ENCODE results near the gene DGCR6L.
A peak's percentile ranks its signal among the peaks of the same experiment; 100 is the strongest.
"Not testable (repeated sequence)": the region's sequence is repeated elsewhere in the genome, so short reads cannot be mapped to it uniquely, and the experiment has no call there.

Gene DGCR6L

DNA sequence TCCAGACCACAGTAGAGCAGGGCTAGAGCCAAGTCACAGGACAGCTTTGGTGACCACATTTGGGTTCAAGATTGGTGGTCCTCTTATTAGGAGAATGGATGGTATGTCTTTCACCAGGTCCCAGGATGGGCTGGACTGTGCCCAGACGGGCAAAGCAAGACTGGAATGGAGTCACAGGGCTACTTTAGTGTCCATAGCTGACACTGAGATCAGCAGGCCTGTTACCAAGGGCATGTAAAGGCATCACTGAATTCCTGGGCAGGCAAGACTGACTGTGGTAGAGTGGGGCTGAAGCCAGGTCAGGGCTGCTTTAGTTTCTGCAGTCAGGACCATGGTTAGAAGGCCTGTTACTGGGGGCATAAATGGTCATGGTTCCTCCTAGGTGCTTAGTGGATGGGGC, 6.1 kb upstream of the DGCR6L start:
- DNase-seq (ENCODE audit: low read depth) = not testable (repeated sequence)

DNA sequence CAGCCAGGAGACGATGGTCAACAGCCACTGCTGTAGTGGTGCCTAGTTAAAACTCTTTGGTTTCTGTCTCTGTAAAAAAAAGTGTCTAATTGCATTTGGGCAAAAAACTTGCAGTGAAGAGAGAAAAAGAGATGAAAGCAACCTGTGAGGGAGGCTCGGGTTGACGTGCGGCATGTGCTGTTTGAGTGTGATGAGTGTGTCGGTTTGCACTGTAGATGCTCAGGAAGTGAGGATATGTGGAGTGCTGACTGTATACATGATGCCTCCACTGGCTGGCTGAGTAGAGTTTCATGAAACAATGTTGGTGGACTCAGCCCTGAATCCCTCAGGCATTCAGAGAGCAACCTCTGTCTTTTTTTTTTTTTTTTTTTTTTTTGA, 4.3 kb upstream of the DGCR6L start:
- no peak for DNase-seq (ENCODE audit: low read depth)

DNA sequence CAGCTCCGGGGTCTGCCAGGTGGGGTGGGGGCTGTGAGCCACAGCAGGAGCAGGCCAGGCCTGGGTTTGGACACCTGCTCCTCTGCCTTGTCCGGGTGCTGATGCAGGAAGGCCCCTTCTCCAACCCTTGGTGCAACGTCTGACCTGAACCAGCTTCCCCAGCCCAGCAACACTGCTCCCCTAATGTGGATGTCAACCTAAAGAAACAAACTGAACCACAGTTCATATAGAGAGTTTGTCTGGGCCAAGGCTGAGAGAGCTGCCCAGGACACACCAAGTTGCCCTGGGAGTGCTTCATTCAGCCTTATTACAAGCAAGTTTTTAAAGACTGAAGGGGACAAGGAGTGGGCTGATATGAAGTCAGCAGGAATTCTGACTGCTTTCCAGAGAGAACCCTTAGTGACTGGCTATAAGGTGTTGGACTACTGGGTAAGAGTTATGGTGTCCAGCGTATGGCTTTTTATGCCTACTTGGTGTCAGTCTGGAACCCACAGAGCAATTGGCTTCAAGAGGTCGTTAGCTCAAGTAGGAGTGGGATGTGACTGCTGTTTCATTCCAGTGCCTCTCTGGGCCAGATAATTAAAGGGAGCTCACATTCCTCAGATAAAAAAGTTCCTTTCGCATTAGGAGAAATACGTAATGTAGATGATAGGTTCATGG, 1.8 kb upstream of the DGCR6L start:
- not testable (repeated sequence) for DNase-seq (ENCODE audit: low read depth)

DNA sequence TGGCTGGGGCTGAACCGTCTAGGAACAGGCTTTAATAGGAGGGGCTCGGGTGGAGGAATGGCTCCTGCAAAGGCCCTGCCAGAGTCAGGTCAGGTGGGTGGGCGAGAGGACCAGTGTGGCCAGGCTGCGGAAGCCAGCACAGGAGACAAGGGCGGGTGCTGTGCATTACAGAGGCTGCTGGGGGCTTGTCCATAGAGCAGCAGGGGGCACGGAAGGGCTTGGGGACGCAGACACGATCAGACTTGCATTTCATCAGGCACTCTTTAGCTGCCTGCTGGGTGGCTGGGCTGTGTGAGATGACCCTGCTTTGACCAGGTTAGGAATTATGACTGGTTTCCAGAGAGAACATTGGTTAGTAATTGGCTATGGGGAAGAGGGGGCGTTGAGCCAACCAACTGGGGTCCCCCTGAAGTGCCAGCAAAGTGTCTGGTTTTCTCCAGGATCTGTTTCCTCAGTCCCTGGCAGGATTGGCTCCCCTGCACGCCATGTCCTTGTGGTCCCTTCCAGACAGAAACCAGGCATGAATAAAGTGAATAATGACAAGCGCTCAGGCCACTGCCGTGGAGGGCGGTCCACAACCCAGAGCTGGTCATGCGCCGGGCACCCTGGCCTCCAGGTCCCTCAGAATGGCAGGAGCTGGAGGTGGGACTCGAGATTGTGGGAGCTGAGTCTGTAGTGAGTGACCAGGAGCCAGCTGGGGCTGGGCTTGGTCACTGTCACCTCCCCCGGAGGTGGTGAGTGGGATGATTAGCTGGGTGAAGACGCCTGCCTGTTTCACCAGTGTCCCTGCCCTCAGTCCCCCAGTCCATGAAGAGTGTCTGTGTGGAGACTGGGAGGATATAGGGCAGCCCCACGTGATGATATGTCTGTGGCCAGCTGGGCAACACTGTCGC, 1.0 kb upstream of the DGCR6L start:
- peak; percentile 11 for DNase-seq (ENCODE audit: low read depth)

DNA sequence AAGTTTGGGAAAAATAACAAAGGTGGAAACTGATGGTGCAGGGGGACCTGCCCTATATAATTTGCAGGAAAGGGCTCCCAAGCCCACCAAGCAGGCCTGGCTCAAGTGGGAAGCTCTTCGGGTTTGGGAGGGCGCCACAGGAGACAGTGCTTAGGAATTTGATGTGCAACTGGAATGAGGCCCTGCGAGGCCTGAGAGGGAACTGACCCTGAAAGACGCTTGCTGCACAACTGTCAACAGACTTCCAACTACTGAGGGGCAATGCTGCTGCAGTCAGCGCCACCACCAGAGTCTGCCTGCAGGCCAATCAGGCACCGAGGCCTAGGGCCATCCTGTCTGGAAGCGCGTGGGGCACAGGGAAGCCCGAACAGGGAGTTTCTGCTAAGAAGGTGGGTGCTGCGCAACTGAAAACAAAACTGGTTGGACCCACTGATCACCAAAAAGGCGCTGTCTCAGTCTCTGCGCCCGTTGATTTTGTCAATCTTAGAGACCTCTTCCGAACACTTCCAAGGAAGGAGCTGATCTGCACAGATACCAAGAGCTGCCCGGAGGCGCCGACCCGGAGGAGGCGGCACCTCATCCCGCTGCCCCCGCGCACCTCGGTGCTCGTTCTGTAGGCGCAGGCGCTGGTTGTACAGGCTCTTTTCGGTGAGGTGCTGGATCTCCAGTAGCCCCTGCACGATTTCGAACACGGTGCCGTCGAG, 667 bp downstream of the DGCR6L start:
- DNase-seq (ENCODE audit: low read depth) = no peak

DNA sequence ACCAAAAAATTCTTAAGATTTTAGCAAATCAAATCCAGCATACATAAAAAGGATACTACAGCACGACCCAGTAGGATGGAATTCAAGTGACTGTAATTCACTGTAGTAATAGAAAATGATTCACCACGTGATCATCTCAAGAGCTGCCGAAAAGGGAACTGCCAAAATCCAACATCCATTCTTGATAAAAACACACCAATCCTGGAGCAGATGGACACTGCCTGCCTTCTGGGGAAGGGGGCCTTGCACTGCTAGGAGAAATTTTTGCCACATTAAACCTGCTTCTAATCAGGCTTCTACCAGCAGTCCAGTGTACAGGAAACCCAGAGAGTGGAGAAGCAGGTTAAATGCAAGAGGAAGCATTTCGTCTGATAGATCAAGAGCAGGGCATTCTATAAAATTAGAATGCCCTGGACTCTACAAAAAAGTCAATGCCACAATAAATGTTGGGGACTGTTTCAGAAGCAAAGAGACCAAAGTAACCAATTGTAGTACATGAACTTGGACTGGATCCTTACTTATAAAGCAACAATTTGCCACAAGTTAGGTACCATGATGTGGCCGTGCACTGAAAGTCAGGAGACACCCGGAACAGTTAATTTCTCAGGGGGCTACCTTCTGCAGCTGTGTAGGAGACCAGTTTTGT, 1.7 kb downstream of the DGCR6L start:
- DNase-seq (ENCODE audit: low read depth) = not testable (repeated sequence)

DNA sequence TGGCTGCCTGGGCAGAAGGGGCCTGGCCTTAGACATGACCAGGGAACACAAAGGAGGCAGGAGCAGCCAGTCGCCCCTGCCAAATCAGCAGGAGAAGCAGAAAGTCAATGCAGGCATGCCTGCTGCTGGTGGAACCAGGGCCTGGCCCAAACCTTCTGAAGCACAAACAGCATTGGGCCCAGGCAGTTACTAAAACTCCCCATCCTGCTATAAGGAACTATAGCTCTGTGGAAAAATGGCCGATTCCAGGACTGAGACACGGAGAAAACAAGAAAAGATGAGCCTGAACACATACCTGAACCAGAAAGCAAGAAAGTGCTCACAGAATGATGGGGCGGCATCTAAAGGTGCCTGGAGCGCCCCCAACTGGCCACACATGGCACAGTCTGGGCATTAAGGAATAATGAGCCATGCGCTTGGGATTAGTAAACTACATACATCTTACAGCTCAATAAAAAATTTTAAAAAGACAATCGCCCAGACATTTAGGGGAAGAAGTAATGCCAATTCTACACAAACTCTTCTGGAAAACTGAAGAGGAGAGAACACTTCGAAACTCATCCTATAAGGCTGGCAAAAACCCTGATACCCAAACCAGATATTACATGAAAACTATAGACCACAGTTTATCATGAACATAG, 2.3 kb downstream of the DGCR6L start:
- not testable (repeated sequence) for DNase-seq (ENCODE audit: low read depth)

DNA sequence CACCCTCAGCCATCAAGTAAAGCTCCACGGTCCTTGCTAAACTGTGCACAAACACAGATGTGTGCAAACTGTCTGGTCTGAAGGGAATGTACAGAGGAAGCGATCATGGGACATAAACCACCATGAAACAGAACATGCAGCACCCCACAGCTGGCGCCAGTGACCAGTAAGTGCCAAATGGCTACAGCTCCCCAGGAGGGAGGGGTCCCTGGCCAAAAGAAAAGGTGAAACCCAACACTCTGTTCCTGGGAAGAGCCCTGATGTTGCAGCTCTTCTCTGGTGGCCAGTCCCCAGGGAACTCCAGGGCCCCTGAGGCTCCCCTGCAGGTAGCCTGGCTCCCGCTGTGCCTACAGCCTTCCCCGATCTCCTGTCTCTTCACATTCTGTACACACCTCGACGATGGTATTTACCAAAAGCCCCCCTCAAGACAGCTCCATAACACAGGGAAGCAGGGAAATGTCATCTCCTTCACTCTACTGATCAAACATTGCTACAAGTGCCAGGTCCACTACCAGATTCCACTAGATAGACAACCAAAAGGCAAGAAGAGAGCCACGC, 2.9 kb downstream of the DGCR6L start:
- DNase-seq (ENCODE audit: low read depth) = no peak

DNA sequence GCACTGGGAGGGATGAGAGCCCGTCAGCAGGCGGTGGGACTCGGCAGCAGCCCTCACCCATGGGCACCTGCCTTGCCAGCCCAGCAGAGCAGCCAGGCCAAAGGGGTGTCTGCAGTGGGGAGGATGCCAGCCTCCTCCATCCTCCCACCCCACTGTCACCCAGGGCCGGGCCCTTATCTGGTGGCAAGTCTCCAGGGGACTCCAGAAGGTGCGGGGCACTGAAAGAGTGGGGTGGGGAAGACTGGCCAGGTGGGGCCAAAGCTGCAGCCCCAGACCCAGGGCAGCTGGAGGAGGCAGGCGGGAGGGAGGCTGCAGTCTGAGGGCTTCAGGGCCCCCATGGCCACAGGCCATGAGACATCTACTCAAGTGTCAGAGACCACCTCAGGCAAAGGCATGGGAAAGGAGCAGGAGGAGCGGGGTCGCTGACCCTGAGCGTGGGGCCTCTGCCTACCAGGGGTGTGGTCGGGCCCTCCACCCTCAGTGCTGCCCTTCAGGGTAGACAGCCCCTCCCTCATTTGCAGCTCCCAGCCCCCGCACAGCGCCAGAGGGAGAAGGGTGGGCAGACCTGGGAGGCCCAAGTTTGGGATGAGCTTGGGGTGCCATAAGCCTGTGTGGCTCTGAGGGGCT, 3.5 kb downstream of the DGCR6L start:
- no peak for DNase-seq (ENCODE audit: low read depth)

DNA sequence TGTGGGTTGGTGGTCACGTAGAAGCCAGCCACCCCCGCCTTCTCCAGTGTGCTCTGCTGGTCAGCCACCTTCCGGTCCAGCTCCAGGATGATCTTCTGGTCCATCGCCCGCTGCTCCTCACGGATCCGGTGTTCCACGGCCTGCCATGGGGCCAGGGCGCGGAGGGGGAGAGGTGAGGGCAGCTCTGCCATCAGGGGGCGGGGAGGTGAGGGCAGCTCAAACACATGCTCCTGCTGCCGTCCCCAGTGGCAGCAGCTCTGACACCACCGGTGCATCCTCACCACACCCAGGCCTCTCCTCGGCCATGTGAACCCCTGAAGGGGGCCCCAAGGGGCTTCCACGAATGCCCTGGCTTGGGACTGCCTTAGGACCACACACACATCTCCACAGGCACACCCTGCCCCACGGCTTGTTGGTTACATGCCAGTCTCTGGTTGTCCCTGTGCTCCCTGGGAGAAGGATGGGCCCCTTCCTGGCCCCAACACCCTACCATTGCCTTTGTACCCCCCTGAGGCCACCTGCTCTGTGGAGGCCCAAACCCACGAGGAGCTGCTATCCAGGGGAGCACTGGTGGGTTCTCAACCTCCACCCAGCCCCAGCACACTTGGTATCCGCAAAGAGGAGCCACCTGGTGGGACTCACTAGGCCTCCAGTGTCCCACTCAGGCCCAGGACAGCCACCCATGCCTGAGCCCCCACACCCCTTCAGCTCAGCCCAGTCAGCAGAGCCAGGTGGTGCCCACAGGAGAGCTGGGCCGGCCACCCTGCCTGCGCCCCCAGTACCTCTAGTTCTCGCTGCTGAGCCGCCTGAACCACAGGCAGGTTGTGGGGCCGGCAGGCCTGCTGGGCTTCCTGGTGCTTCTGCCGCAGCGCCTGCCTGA, 4.3 kb downstream of the DGCR6L start:
- DNase-seq (ENCODE audit: low read depth) = no peak

DNA sequence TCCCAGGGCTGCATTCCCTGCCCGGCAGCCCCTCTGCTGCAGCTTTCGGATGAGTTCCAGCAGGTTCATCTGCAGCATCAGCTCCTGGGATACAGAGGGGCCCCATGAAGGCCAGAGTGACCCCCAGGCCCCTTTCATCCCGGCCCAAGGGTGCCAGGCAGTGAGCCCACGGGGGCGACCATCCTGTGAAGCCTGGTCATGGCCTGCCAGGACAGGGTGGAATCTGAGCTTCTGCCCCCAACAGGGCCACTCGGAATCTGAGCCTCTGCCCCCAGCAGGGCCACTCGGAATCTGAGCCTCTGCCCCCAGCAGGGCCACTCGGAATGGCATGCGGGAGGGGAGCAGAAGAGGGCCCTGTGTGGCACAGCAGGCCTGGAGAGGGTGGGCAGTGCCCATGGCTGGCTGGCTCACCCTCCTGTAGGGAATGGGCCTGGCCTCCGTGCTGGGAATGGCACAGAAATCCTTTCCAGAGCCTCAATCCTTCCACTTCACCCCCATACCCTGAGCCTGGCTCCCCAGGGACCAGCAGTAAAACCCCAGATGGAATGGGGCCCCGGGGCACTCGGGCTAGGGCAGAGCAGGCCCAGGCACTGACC, 5.0 kb downstream of the DGCR6L start:
- not testable (repeated sequence) for DNase-seq (ENCODE audit: low read depth)

DNA sequence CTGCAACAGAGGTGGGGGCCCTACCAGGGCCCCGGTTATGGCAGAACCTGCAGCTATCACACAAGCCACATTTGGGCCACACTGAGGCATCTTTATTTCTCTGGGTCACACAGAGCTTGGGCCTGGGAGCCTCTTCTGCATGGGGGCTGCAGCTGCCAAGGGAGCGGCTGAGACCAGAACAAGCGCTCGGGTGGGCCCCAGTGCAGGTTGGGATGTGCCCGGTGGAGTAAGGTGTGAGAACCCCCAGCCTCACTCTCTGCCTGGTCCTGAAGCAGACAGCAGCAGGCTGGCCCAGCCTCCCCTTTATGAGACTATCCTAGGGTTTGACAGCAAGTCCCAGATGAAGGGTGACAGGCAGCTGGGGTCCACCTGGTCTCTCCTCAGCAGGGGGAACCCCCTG, 5.7 kb downstream of the DGCR6L start:
- not testable (repeated sequence) for DNase-seq (ENCODE audit: low read depth)

DNA sequence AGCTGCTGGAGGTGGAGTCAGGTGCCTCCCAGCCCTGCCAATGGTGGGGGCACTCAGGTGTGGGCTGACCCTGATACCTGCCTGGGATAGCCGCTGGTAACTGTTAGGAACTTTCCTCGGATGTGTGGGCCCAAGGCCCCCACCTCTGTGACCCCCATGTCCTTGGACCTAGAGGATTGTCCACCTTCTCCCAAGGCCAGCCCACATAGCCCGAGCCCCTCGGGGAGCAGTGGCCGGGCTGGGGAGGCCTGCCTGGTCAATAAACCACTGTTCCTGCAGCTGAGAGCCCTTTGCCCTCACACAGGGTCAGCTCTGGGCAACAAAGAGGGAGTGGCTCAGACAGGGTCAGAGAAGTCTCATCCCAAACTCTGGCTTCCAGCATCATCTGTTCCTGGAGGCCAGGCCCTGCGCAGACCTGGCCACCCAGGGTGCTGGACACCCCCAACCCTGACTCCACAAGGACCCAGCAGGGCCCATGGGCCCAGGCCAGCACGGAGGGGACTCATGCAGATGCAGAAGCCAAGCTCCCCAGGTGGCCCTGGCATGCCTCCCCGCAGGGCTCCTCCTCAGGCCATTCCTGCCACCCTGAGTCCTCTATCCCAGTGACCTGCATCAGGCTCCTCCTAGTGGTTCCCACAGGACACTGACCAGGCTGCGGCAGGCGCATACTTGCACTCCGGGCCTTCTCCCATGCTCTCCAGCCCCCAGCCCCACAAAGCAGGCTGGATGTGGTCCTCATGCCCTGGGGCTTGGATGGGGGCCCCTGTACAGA, 6.4 kb downstream of the DGCR6L start:
- not testable (repeated sequence) for DNase-seq (ENCODE audit: low read depth)

DNA sequence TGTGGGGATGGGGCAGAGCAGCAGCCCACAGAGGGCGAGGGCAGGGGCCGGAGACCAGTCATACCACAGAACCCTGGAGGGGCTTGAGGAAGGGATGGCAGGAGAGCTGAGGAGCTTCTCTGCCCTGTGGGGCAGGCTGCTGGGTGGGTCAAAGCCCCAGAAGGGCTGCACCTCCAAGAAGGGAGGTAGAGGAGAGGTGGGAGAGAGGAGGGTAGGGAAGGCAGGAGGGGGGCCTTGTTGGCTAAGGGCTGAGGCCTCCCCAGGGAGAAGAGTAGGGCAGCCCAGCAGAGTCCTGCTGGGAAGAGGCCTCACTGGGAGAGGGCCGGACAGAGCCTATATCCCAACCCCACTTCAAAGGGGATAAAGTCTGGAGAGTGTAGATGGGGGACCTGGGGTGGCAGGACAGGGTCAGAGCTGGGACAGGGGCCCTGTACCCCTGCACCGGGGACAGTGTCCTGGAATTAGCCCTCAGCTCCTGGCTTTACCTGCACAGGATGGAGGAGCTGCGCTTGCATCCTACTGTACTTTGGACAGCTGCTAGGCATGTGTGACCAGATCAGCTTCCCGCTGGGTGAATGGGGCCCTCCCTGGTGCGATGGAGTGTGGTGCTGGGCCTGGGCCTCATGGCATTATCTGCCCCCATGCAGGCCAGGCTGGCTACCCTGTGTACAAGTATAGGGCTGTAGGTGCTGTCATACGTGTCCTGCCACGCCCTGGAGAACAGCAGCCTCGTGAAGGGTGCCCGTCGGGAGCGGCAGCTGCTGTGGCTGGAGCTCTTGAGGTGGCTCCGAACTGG, 7.3 kb downstream of the DGCR6L start:
- DNase-seq (ENCODE audit: low read depth) = no peak

DNA sequence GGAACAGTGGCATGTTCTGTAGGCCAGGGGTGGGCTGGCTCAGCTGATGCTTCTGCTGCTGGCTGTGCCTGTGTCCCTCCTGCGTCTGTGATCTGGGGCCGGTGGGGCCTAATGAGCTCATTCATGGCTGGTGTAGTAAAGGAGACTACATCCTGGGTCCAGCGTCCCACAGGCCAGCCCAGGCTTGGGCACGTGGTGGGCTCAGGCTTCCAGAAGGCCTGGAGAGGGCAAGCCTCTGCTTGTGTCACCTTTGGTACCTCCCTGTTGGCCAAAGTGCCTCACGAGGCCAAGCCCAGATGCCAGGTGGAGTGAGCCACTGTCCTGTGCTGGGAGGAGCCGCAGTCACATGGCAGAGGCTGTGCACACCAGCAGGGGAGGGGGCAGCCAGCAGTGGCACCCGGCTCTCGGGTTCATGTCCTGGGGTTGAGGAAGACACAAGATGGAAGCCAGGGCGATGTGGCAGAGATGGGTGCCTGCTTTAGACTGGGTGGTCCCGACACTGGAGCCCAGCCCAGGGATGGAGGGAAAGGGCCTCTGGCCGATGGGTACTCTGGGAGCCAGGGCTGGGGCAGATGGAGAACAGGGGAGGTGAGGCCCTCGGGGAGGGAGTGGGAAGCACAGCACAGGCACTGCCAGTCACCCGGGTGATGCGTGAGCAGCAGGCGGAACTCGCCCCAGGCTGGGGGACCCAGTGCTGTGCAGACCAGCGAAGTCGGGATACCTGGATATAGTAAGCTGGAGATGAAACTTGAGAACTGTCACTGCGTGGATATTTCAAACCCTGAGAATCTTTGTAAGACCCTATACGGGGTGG, 8.4 kb downstream of the DGCR6L start:
- DNase-seq (ENCODE audit: low read depth) = not testable (repeated sequence)

DNA sequence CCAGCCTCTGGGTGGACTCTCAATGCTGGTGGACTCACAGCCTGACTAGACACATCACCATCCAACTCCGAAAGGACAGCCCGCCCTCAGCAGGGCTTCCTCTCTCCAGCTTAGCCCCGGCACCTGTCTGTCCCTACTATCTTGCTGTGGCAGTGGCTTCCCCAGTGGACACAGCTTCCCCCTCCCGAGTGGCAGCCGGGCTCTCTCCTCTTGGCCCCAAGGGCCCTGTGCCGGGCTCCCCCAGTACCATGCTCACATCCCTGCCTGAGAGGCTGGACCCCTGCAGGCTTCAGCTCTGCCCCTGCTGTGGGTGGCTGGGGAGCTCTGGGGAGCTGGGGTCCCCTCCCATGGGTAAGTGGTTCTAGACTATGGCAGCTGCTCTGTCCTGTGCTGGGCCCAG, 9.1 kb downstream of the DGCR6L start:
- not testable (repeated sequence) for DNase-seq (ENCODE audit: low read depth)

DNA sequence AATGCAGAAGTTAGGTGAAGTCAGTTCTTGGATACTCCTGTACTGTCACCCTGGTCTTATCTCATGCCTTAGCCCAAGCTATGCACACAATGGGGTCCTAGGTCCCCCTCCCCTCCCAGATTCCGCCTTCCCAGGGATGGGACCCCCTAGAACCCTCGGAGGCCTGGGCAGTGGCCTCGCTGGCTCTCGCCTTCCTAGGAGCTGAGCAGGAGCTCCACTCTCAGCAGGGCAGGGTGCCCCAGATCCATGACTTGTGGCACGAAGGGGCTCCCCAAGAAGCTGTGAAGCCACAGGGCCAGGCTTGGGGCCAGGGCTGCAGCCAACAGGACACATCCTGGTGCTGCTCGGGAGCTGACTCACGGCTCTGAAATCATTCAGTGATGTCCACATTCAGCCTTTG, 9.7 kb downstream of the DGCR6L start:
- DNase-seq (ENCODE audit: low read depth) = not testable (repeated sequence)
